HG03432 (cell line): Measurements from ENCODE around the gene RBM20.

ENCODE experiments used
- ATAC-seq: cut with Tn5 transposase; IDR thresholded peaks from one replicate; pipeline ENCODE4 v1.9.1; 2021; ENCODE audit warnings: mild to moderate bottlenecking, moderate library complexity; ENCODE audit not compliant: unreplicated experiment

RBM20 gene

DNA sequence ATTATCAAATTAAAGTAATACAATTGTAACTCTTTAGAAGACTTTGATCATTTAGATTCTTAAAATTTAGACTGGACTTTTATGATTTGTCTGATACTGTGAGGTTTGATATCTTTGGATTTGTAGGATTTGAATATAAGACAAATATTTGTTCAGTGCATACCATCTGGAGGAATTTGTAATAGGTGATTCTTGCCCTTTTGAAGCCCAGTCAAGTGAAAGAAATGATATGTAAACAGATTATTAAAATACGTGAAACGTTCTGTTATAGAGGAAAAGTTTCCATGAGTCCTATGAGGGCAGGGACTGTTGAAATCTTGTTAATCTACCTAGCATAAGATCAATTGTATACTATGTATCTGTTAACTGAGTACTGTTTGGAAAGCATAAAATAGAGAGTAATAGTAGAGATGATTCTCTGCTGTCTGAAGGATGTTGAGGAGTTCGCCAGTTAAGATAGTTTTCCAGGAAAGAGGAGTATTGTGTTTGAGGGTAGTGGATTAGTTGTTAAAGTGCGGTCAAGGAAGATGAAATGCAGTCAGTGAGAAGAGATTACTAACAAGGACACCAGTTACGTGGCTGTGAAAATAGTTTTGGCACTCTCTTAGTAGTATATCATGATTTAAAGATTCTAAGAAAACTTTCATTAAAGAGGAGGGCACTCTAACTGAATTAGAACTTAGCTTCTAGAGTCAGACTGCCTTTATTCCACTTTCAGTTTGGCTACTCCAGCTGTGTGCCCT is 242.0 kb downstream of the RBM20 start:
- ATAC-seq: no peak

DNA sequence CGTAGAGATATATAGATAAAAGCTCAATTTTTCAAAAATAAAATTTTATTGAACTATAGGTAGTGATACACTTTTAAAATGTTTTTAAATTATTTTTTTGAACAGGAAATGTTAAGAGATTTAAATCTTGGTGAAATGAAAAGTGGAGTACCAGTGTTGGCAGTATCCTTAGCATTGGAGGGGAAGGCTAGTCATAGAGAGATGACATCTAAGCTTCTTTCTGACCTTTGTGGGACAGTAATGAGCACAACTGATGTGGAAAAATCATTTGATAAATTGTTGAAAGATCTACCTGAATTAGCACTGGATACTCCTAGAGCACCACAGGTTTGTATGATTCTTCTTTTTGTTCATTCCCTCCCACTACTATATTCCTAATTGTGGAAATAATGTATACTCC is 243.4 kb downstream of the RBM20 start:
- no peak for ATAC-seq
